Esophagus (tissue), 2 donors: ENCODE results near the gene PITX1. TPM values are rescaled to one million over a fixed set of nuclear protein-coding genes. Genes with fewer than 3 reads are reported as not detected.

Source experiments
- H3K27ac ChIP-seq, 2 donors: one replicate each; pipeline ENCODE4 v1.5.1; 2013; ENCODE audit warnings: low read depth in 2 of 2, mild to moderate bottlenecking in 2 of 2, inconsistent platforms in 1 of 2, low read length in 1 of 2, moderate library complexity in 1 of 2
- H3K27me3 ChIP-seq, 2 donors: one replicate each; pipeline ENCODE4 v1.6.1; 2013; ENCODE audit warnings: low read length in 2 of 2, control low read depth in 1 of 2, mild to moderate bottlenecking in 1 of 2; ENCODE audit not compliant: insufficient read depth in 2 of 2, control insufficient read depth in 1 of 2
- H3K36me3 ChIP-seq, 2 donors: one replicate each; pipeline ENCODE4 v1.6.1; 2013; ENCODE audit warnings: low read length in 1 of 2; ENCODE audit not compliant: control insufficient read depth in 2 of 2, insufficient read depth in 2 of 2
- H3K4me1 ChIP-seq, 2 donors: one replicate each; pipeline ENCODE4 v1.6.1; 2013; ENCODE audit warnings: low read length in 1 of 2; ENCODE audit not compliant: control insufficient read depth in 2 of 2, insufficient read depth in 2 of 2
- H3K4me3 ChIP-seq, 2 donors: one replicate each; pipeline ENCODE4 v1.5.1; 2013; ENCODE audit warnings: low read length in 2 of 2, mild to moderate bottlenecking in 2 of 2, low read depth in 1 of 2, moderate library complexity in 1 of 2
- H3K9me3 ChIP-seq, 2 donors: one replicate each; pipeline ENCODE4 v1.6.1; 2013; ENCODE audit warnings: mild to moderate bottlenecking in 2 of 2, low read depth in 1 of 2, low read length in 1 of 2, moderate library complexity in 1 of 2; ENCODE audit not compliant: control insufficient read depth in 2 of 2, insufficient read depth in 1 of 2
- WGBS, 2 donors: extraction: QIAGEN DNeasy Blood & Tissue Kit; methylation state at CpG; one replicate each; pipeline ENCODE4 v1.1.7; 2013; 5-methylcytosine and 5-hydroxymethylcytosine counted together
- polyA plus RNA-seq, 2 donors: library from polyadenylated mRNA; stranded (reverse); fragments of 200-250 nt; gene quantifications; one replicate each; pipeline ENCODE4 v1.2.3, GENCODE V29; 2013
- donor health status: healthy with polysubstance abuse.
- donor health status: Bipolar disorder and iron deficiency.

The PITX1 gene
- polyA plus RNA-seq, 2 donors = 485 to 519 TPM

DNA sequence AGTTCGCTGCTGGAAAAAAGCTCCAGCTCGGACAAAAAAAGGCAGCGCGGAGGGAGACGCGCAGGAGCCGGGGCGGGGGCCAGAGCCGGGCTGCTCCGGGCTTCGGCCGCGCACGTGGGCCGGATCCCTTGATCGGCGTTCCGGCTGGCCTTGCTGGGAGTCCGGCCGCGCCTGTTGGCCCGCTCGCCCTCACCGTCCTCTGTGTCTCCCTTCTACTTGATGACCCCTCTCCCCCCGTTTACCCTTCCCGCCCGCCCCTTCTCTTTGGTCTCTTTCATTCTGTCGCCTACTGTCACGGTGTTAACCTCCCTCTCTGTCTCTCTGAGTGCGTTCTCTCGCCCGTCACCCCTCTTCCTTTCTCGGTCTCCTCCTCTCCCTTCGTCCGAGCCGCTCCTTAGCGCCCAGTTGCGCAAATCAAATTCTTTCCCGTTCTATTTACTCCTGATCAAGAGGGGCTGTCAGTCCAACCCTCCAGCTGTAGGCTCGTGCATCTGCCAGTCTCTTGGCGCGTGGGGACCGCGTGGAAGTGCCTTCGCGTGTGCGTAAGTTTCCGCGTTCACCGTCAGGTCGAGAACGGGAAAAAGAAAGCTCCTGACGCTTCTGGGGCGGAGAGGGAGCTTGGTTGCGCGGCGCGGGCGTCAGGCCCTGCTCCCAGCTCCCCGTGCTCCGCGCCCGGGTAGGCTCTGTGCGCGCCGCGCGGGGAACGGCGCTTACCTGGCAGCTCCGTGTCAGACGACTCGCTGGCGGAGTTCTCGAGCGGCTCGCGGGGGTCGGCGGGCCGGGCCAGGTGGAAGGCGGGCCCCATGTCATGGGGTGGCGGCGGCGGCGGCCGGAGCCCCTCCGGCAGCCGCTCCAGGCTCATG, 798 bp downstream of the PITX1 start:
- peaks cover 0 to 36% of the 10 kb centered on the region in 2 donors for H3K36me3 ChIP-seq
- H3K4me1 ChIP-seq = peaks cover 6 to 12% of the 10 kb centered on the region in 2 donors
- no peaks in the 10 kb centered on the region for H3K27me3 ChIP-seq
- WGBS, 2 donors = 1 to 2% methylated on average over 57 to 89 of the region's 89 CpGs
- peak overlapping the region; percentile 94 to 98 for H3K27ac ChIP-seq
- H3K9me3 ChIP-seq = peaks cover 0 to 3% of the 10 kb centered on the region in 2 donors
- peak overlapping the region; percentile 83 to 95 for H3K4me3 ChIP-seq

DNA sequence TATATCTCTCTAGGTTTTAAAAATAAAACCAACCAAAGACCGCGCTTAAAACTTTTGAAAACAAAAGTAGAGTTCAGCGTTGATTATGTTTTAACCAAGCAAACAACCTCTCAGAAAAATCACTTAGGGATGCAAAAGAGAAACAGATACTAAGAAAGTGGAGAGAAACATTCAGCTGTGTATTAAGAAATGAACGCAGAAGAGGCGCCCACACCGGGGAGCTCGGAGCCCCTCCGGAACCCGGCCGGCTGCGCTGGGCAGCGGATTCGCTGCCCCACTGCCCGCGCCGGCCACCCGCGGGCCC, 1.4 kb downstream of the PITX1 start:
- Histone ChIP-seq H3K27ac (peak overlapping the region; percentile 94 to 98), H3K4me1 (peaks cover 6 to 12% of the 10 kb centered on the region in 2 donors)

DNA sequence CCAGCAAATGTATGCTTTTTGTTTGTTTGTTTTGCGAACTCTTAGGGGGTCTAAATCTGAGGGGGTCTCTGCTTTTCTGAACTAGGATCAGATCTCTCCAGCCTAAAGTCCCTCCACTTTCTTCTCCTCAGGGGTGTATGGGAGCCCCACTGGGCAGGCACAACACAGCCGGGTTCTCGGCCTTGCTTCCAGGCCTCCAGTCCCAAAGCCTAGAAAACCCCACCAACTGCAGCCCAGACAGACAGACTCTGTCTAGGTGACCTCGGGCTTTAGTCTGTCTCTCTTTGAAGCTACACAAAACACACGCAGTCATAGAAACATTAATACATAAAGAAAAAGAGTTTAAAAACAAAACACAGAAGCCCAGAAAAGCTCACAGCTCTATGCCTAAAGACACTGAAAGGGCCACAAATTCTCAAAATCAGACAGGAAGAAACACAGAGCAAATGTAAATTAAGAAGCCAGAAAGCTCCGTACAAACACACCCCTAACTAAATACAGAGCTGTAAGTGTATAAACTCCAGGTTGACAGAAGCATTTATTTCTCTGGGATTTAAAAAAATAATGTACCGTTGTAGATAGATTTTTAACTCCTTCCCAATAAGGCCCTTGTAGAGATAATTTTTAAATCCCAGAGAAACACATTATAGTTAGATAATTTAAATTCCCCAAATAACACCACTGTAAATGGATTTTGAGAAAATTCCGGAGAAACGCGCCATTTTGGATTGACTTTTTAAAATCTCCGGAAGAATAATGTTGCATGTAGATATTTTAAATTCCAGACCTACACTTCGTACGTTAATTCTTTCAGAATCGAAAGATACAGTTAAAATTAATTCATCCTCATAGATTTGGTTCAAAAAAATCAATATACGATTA, 2.0 kb downstream of the PITX1 start:
- H3K9me3 ChIP-seq = peaks cover 0 to 3% of the 10 kb centered on the region in 2 donors
- H3K4me1 ChIP-seq = peaks cover 6 to 12% of the 10 kb centered on the region in 2 donors
- WGBS, 2 donors = 18 to 22% methylated on average over 15 of the region's 15 CpGs
- no peaks in the 10 kb centered on the region for H3K27me3 ChIP-seq
- H3K27ac ChIP-seq = peak overlapping the region; percentile 98 to 99
- H3K4me3 ChIP-seq = peak overlapping the region; percentile 83 to 89
- H3K36me3 ChIP-seq = peaks cover 0 to 42% of the 10 kb centered on the region in 2 donors

More for the DNA sequence above, 1.4 kb downstream of the PITX1 start:
- Histone ChIP-seq H3K4me3 (peak overlapping the region; percentile 83 to 95), H3K36me3 (peaks cover 0 to 38% of the 10 kb centered on the region in 2 donors), H3K27me3 (no peaks in the 10 kb centered on the region), H3K9me3 (peaks cover 0 to 3% of the 10 kb centered on the region in 2 donors)
- 4 to 5% methylated on average over 18 of the region's 18 CpGs for WGBS, 2 donors

DNA sequence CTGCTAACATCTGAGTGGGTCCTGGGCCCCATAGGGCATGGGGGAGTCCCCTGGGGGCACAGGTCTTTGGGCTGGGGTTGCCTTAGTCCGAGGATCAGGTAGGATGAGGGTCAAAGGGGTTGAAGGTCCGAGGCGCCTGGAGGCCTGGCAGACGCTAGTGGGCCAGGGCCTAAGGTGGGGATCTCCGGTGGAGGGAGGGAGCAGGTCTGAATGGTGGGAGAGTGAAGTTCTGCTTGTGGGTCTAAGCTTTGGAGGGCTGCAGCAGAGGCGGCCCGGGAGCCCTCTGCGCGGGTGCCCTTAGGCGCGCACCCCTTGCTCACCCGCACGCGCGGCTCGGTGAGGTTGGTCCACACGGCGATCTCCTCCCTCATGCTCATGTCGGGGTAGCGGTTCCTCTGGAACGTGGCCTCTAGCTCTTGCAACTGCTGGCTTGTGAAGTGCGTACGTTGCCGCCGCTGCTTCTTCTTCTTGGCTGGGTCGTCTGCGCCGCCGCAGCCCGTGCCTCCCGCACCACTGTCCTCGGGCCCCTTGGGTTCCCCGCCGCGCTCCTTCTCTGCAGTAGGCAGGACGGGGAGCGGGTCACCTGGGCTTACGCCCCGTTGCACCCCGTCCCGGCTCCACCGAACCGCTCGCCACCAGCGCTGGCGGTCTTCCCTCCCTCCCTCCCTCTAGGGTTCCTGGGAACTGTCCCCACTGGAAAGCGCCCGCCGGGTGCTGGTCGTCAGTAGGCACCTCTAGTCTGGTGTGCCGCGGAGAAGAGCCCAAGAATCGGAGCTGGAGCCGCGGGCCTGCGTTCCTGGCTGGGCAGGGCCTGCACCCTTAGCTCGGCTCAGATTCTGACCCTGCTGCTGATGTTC, 2.8 kb downstream of the PITX1 start:
- Histone ChIP-seq H3K4me3 (peak overlapping the region; percentile 83 to 89), H3K27me3 (no peaks in the 10 kb centered on the region), H3K4me1 (peaks cover 6 to 11% of the 10 kb centered on the region in 2 donors), H3K27ac (peak overlapping the region; percentile 98 to 99), H3K9me3 (peaks cover 0 to 3% of the 10 kb centered on the region in 2 donors), H3K36me3 (peaks cover 0 to 46% of the 10 kb centered on the region in 2 donors)
- 5 to 8% methylated on average over 47 to 57 of the region's 57 CpGs for WGBS, 2 donors

DNA sequence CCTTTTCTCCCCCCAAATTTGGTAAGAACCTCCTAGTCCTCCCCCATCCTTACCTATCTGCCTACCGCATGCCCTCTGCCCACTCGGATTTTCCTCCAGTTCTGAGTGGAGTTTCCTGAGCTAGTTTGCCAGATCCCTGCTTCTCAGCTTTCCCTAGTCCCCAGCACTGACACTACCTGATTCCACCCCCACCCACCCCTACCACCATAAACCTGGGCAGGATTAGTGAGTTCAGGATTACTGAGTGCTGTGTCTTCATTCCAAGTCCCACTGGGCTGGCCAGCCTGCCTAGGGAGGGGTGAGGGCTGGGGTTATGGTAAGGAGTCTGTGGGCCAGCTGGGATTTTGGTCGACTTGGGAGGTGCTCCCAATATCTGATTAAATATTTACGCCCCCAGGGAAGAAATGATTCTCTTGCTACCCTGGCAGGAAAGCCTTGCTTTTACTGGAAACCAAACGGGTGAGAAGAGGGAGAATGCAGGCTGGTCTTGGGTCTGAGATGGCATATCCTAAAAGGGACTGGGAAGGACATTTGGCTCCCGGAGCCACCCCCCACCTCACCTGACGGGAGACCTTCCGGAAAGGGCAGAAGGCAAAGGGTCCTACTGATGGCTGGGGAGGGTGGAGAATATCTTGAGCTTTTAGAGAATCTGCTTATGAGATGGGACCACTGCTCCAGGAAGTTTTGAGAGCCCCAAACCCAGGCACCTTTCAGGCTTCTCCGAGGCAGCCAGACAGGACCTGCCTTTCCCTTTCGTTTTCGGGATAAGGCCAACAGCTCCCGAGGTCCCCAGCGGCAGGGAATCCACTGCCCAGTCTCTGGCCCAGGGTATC, 3.7 kb downstream of the PITX1 start:
- peak overlapping the region; percentile 83 to 89 for H3K4me3 ChIP-seq
- WGBS, 2 donors = 12% methylated on average over 13 of the region's 13 CpGs
- peaks cover 6 to 12% of the 10 kb centered on the region in 2 donors for H3K4me1 ChIP-seq
- H3K27ac ChIP-seq = peak overlapping the region; percentile 98 to 99
- H3K27me3 ChIP-seq = no peaks in the 10 kb centered on the region
- peaks cover 0 to 49% of the 10 kb centered on the region in 2 donors for H3K36me3 ChIP-seq
- peaks cover 0 to 3% of the 10 kb centered on the region in 2 donors for H3K9me3 ChIP-seq

DNA sequence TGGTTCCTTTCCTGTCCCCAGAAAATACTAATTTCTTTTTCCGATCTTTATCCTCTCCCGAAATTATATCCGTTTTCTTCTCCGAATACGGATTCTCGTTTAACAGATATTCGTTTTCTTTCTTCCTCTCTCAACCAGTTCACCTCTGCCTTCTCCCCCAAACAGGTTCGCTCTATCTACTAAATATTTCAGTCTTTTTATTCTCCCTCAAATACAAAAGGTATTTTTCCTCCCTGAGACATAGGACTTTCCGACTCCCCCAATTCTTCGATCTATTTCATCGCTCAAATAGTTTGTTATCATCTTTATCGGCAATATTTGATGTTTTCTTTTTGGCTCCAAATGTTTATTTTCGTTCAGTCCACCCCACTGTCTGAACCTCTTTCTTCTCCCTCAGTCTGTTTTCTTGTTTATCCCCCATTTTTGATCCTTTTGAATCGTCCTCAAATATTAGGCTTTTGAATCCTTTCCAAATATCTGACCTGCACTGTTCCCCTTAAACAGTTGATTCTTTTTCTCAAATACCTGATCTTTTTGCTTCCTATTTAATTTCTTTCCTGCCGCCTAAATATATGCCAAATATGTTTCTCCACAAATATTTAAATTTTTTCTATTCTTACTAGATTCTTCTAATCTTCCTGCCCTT, 4.4 kb downstream of the PITX1 start:
- Histone ChIP-seq H3K4me3 (peak overlapping the region; percentile 83 to 89), H3K9me3 (peaks cover 0 to 3% of the 10 kb centered on the region in 2 donors), H3K36me3 (peaks cover 0 to 47% of the 10 kb centered on the region in 2 donors), H3K27ac (peak overlapping the region; percentile 98 to 99), H3K27me3 (no peaks in the 10 kb centered on the region), H3K4me1 (peaks cover 6 to 10% of the 10 kb centered on the region in 2 donors)
- 12 to 31% methylated on average over 15 of the region's 15 CpGs for WGBS, 2 donors

DNA sequence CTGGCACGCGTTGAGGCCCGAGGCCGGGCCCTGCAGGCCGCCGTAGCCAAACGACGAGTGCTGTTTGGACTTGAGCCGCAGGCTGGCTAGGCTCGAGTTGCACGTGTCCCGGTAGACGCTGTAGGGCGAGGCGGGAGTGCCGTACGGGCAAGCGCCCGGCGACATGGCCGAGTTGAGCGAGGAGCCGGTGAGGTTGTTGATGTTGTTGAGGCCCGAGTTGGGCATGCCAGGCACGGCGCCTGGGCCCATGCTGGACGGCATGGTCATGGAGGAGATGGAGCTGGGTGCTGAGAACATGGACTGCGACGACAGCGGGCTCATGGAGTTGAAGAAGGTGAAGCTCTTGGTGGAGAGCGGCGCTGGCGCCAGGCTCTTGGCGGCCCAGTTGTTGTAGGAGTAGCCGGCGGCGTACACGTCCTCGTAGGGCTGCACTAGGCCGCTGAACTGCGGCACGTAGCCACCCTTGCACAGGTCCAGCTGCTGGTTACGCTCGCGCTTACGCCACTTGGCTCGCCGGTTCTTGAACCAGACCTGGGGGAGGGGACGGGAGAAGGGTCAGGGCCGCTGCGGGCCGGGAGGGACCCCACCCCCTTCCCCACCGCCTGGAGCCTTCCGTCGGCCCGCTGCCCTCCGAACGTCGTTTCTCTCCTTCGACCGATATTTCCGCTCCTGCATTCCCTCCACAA, 5.1 kb downstream of the PITX1 start:
- Histone ChIP-seq H3K4me3 (peak overlapping the region; percentile 63 to 83), H3K4me1 (peaks cover 6 to 14% of the 10 kb centered on the region in 2 donors), H3K27ac (peak overlapping the region; percentile 96 to 99), H3K27me3 (no peaks in the 10 kb centered on the region), H3K36me3 (peaks cover 0 to 49% of the 10 kb centered on the region in 2 donors), H3K9me3 (peaks cover 0 to 3% of the 10 kb centered on the region in 2 donors)
- WGBS, 2 donors = 14 to 20% methylated on average over 52 to 62 of the region's 62 CpGs
